HG02938 (cell line): ENCODE results near the gene C1orf21.
"Not testable (repeated sequence)": the region's sequence is repeated elsewhere in the genome, so short reads cannot be mapped to it uniquely, and the experiment has no call there.

Experiments
- ATAC-seq: cut with Tn5 transposase; IDR thresholded peaks from one replicate; pipeline ENCODE4 v1.9.1; 2021; ENCODE audit warnings: mild to moderate bottlenecking, moderate library complexity; ENCODE audit not compliant: unreplicated experiment

The C1orf21 gene

GRCh38 chr1:184386312-184387068 is at the start of gene C1orf21:
C1orf21 (plus strand) TSS chr1:184387029; CDS start chr1:184477510, 90,481 bp downstream.
- ATAC-seq: peak; percentile 69

- not testable (repeated sequence) for ATAC-seq
Measured at GRCh38 chr1:184337865-184338264, 49.0 kb upstream of the C1orf21 start.

- ATAC-seq: no peak
Measured at GRCh38 chr1:184340984-184341383, 45.8 kb upstream of the C1orf21 start.

- no peak for ATAC-seq
Measured at GRCh38 chr1:184350573-184350972, 36.3 kb upstream of the C1orf21 start.

GRCh38 chr1:184351416-184351975 is 35.3 kb upstream of the C1orf21 start:
- no peak for ATAC-seq

GRCh38 chr1:184352776-184353175 is 34.1 kb upstream of the C1orf21 start:
- ATAC-seq: no peak

GRCh38 chr1:184354719-184355118 is 32.1 kb upstream of the C1orf21 start:
- no peak for ATAC-seq

- ATAC-seq: no peak
Measured at GRCh38 chr1:184356891-184357290, 29.9 kb upstream of the C1orf21 start.

GRCh38 chr1:184358256-184358655 is 28.6 kb upstream of the C1orf21 start:
- no peak for ATAC-seq

GRCh38 chr1:184359909-184360308 is 26.9 kb upstream of the C1orf21 start:
- ATAC-seq: no peak

- ATAC-seq: no peak
Measured at GRCh38 chr1:184362876-184363275, 24.0 kb upstream of the C1orf21 start.

GRCh38 chr1:184365699-184366098 is 21.1 kb upstream of the C1orf21 start:
- ATAC-seq: no peak

GRCh38 chr1:184366997-184367396 is 19.8 kb upstream of the C1orf21 start:
- no peak for ATAC-seq

- ATAC-seq: no peak
Measured at GRCh38 chr1:184367427-184368038, 19.3 kb upstream of the C1orf21 start.

GRCh38 chr1:184368354-184368753 is 18.5 kb upstream of the C1orf21 start:
- no peak for ATAC-seq

GRCh38 chr1:184370850-184371249 is 16.0 kb upstream of the C1orf21 start:
- ATAC-seq: no peak

- ATAC-seq: no peak
Measured at GRCh38 chr1:184373155-184373554, 13.7 kb upstream of the C1orf21 start.

GRCh38 chr1:184376369-184376768 is 10.5 kb upstream of the C1orf21 start:
- ATAC-seq: no peak

GRCh38 chr1:184379111-184379752 is 7.6 kb upstream of the C1orf21 start:
- no peak for ATAC-seq

- no peak for ATAC-seq
Measured at GRCh38 chr1:184380468-184380867, 6.4 kb upstream of the C1orf21 start.

- no peak for ATAC-seq
Measured at GRCh38 chr1:184383772-184384323, 3.0 kb upstream of the C1orf21 start.
